Activated CD8-positive, alpha-beta memory T cell treated with anti-CD3 and anti-CD28 coated beads for 36 hours (primary cell): ENCODE data around the gene STK17B. TPM values are rescaled to one million over a fixed set of nuclear protein-coding genes. Genes with fewer than 3 reads are reported as not detected.
"Not testable (repeated sequence)": the region's sequence is repeated elsewhere in the genome, so short reads cannot be mapped to it uniquely, and the experiment has no call there.

Experiments used
- CTCF ChIA-PET: fragments of 350-600 bp; sonication (Branson Sonifier 250); formaldehyde crosslinking; loops from one replicate; lab custom pipeline; 2021; ENCODE audit warnings: antibody characterized with exemption; lab: Charles Lee
- POLR2A ChIA-PET: fragments of 350-600 bp; sonication (Branson Sonifier 250); formaldehyde crosslinking; loops from one replicate; lab custom pipeline; 2021; ENCODE audit warnings: antibody characterized with exemption; lab: Charles Lee
- total RNA-seq, 2 experiments: library from RNA; stranded (reverse); gene quantifications; one replicate each; pipeline ENCODE4 v1.2.3, GENCODE V29; 2021

STK17B gene
- total RNA-seq, 2 experiments from 2014 or later = 129 to 135 TPM

- ChIA-PET POLR2A (no interaction called here), CTCF (no interaction called here)
These were observed 67.8 kb downstream of the STK17B start for GRCh38 chr2:196103626-196104025.

DNA sequence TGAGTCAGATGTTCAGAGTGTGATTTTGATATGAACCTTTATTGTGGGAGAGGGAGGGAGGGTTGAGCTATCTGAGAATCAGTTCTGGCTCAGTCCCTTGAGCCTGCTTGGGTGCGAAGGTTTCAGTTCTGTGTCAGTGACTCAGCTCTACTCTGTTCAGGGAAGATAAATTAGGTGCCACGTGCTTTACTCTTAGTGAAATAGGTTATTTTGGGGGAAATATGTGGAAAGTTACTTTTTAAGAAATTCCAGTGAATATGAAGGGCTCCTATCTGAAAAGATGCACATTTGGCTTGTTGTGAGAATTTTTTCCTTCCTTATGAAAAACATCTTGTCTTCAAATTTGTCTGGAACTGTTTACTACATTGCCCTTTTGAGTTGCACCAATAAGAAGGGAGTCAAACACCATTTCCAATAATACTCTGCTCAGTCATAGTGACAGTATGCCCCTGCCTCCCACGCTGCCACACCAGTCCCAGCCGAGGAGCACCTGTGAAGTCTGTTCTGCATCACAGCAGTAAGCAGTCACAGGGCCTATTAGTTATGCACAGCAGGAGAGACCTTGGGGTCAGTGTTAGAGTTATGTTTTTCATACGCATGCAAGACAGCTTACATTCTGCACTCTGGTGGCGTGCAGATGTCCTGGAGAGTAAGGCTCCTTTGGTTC, 69.9 kb downstream of the STK17B start:
- ChIA-PET CTCF (no interaction called here), POLR2A (interaction anchor here (0.6 kb wide), 2 partner anchors 58 to 77 kb away, joined by 3 to 6 read pairs; no protein-coding TSS in a partner anchor)

GRCh38 chr2:196099916-196100315, 71.5 kb downstream of the STK17B start:
- CTCF ChIA-PET = interaction anchor here (0.8 kb wide), 1 partner anchor 21 kb away, joined by 3 read pairs; no protein-coding TSS in a partner anchor
- POLR2A ChIA-PET = no interaction called here

- ChIA-PET CTCF (interaction anchor here (1.1 to 1.9 kb wide), 2 partner anchors 20 to 355 kb away, joined by 3 to 8 read pairs; no protein-coding TSS in a partner anchor), POLR2A (no interaction called here)
These were observed 73.3 kb downstream of the STK17B start for GRCh38 chr2:196097864-196098660.

GRCh38 chr2:196096982-196097745, 74.2 kb downstream of the STK17B start:
- POLR2A ChIA-PET = no interaction called here

GRCh38 chr2:196096264-196096663, 75.1 kb downstream of the STK17B start:
- ChIA-PET POLR2A (no interaction called here), CTCF (interaction anchor here (1.9 kb wide), 1 partner anchor 18 kb away, joined by 8 read pairs; no protein-coding TSS in a partner anchor)

More at GRCh38 chr2:196096982-196097745, 74.2 kb downstream of the STK17B start:
- CTCF ChIA-PET = interaction anchor here (1.1 to 1.9 kb wide), 2 partner anchors 19 to 356 kb away, joined by 3 to 8 read pairs; no protein-coding TSS in a partner anchor

DNA sequence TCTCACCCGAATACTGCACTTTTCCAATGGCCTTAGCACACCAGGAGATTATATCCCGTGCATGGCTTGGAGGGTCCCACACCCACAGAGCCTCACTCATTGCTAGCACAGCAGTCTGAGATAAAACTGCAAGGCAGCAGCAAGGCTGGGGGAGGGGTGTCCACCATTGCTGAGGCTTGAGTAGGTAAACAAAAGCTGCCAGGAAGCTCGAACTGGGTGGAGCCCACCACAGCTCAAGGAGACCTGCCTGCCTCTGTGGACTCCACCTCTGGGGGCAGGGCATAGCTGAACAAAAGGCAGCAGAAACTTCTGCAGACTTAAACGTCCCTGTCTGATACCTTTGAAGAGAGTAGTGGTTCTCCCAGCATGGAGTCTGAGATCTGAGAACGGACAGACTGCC, 81.9 kb downstream of the STK17B start:
- POLR2A ChIA-PET = not testable (repeated sequence)
- CTCF ChIA-PET = interaction anchor here (0.7 kb wide), 1 partner anchor 1923 kb away, joined by 3 read pairs; no protein-coding TSS in a partner anchor

DNA sequence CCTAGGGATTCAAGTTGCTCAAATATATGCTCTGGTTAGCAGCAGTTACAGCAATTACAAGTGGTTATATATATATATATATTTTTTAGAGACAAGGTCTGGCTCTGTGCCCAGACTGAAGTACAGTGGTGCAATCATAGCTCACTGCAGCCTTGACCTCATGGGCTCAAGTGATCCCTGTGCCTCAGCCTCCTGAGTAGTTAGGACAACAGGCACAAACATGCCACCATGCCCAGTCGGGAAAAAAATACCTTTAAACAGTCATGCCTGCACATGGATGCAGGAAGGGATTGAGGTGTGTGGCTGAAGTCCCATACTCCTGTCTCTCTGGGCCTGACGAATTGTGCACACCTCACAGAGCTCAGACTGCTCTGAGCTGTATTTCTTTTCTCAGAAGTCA, 83.2 kb downstream of the STK17B start:
- ChIA-PET CTCF (no interaction called here), POLR2A (interaction anchor here (0.6 kb wide), 1 partner anchor 78 kb away, joined by 3 read pairs; no protein-coding TSS in a partner anchor)

- ChIA-PET POLR2A (no interaction called here), CTCF (no interaction called here)
These were observed 84.6 kb downstream of the STK17B start for GRCh38 chr2:196086517-196087368.

- ChIA-PET POLR2A (no interaction called here), CTCF (no interaction called here)
These were observed 87.8 kb downstream of the STK17B start for GRCh38 chr2:196083601-196084000.

Other genes starting within 250 kb of the STK17B start
- gene DNAH7, start 102.7 kb downstream of the STK17B start, total RNA-seq = under 1 TPM; 0.04 to 0.08 TPM